Chondrocyte (in vitro differentiated cells): ENCODE results near the gene TCFL5. TPM values are rescaled to one million over a fixed set of nuclear protein-coding genes. Genes with fewer than 3 reads are reported as not detected.
A peak's percentile ranks its signal among the peaks of the same experiment; 100 is the strongest.

Experiments
- DNase-seq: peaks from one replicate; pipeline ENCODE4 v3.0.0; 2021; ENCODE audit warnings: mixed read lengths, low spot score
- H3K27ac Mint-ChIP-seq: one replicate; pipeline ENCODE4 v1.8.0; 2021; ENCODE audit warnings: mild to moderate bottlenecking, moderate library complexity, mixed read lengths; ENCODE audit not compliant: unreplicated experiment
- H3K27me3 Mint-ChIP-seq: 2 replicates; pipeline ENCODE4 v1.8.0; 2021; ENCODE audit warnings: low read depth, mixed read lengths
- H3K36me3 Mint-ChIP-seq: 2 replicates; pipeline ENCODE4 v1.8.0; 2021; ENCODE audit warnings: low read depth, mixed read lengths
- H3K4me1 Mint-ChIP-seq: 2 replicates; pipeline ENCODE4 v1.8.0; 2021; ENCODE audit warnings: low read depth, mild to moderate bottlenecking, mixed read lengths
- H3K4me3 Mint-ChIP-seq: one replicate; pipeline ENCODE4 v1.8.0; 2021; ENCODE audit warnings: mild to moderate bottlenecking, moderate library complexity, mixed read lengths; ENCODE audit not compliant: unreplicated experiment
- H3K9me3 Mint-ChIP-seq: 2 replicates; pipeline ENCODE4 v1.8.0; 2021; ENCODE audit warnings: low read depth, mixed read lengths
- total RNA-seq: library from RNA; stranded (reverse); gene quantifications from 3 replicates; pipeline ENCODE4 v1.2.1, GENCODE V29; 2021
- TF ChIP-seq, protein P1 (sequence below): fragments of 200-600 bp; sonication (generic); IDR thresholded peaks from 2 replicates; pipeline ENCODE4 v1.5.0; 2021; ENCODE audit warnings: antibody characterized with exemption, mild to moderate bottlenecking, moderate library complexity

Gene TCFL5
- total RNA-seq, 1 donor from 2014 or later, result 12.7 TPM

DNA sequence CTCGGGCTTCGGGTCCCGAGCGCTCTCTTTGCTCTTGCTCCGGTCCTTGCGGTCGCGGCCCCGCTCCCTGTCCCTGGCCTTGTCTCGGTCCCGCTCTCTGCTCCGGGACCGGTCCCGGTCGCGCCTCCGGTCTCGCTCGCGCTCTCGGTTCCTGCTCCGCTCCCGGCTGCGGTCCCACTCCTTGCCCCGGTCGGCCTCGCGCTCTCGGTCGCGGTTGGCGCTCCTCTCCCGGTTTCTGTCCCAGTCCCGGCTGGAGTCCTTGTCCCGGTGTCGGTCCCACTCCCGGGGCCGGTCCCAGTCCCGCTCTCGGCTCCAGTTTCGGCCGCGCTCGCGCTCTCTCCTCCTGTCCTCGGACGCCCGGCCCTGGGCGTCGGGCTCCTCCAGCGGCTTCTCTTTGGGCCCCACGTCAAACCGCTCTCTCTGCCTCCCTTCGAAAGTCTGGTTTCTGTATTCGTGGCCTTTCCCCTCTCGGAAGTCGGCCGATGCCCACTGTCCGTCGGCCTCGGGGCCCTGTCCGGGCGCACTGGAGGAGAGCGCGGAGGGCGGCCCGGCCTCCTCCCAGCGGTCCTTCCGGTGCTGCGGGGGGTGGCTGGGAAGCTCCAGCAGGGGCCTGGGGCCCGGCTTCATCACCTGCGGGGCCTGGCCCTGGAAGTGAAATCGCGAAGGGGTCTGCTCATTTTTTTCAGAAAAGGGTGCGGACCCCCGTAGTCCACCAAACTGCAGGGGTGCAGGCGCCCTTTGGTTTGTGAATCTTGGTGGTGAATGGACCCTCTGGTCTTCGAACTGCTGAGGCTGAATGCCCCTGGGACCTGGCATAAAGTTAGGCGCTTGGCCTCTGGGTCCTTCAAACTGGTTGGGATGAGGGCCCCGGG is 17.9 kb upstream of the TCFL5 start:
- Mint-ChIP-seq H3K9me3 (no peaks in the 10 kb centered on the region), H3K4me3 (no peak overlapping the region), H3K4me1 (peaks cover 16% of the 10 kb centered on the region), H3K36me3 (peaks cover 9% of the 10 kb centered on the region), H3K27ac (no peak overlapping the region), H3K27me3 (no peaks in the 10 kb centered on the region)
- TF ChIP-seq, protein P1, sequence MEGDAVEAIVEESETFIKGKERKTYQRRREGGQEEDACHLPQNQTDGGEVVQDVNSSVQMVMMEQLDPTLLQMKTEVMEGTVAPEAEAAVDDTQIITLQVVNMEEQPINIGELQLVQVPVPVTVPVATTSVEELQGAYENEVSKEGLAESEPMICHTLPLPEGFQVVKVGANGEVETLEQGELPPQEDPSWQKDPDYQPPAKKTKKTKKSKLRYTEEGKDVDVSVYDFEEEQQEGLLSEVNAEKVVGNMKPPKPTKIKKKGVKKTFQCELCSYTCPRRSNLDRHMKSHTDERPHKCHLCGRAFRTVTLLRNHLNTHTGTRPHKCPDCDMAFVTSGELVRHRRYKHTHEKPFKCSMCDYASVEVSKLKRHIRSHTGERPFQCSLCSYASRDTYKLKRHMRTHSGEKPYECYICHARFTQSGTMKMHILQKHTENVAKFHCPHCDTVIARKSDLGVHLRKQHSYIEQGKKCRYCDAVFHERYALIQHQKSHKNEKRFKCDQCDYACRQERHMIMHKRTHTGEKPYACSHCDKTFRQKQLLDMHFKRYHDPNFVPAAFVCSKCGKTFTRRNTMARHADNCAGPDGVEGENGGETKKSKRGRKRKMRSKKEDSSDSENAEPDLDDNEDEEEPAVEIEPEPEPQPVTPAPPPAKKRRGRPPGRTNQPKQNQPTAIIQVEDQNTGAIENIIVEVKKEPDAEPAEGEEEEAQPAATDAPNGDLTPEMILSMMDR, result no peak
- DNase-seq, result peak; percentile 92

DNA sequence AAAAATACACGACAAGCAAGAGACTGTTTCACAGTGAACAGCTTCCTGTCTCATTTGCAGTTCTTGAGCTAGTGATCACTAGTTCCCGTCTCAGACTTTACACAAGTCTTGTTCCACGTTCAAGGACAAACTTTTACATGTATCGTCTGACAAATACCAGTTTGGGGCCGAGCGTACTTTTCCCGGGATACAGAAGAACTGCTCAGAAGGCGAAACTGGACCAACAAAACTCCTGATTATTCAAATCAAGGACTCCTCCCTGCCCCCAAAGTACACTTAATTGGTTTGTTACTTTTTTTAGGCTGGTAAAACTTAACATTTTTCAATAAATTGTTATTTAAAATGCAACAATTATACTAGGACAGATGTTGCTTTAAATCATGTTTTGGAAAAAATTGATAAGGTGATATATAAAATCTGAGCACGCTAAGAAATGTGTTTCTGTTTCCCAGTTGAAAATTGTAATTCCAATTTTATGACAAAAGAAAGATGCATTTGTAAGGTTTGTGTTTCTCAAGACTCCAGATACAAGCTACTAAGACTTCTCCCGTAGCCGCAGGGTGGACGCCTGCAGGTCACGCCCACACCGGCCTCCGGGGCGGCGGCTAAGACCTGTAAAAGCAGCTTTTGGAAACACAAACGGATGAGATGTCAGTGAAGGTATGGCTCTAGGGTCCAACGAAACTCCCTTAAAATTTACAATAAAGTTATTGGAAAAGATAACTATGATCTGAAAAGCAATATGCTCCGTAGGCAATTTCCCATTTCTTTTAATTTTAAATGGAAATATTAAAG is 16.8 kb upstream of the TCFL5 start:
- no peak overlapping the region for H3K4me3 Mint-ChIP-seq
- peaks cover 9% of the 10 kb centered on the region for H3K36me3 Mint-ChIP-seq
- TF ChIP-seq, protein P1, result no peak
- peak; percentile 53 for DNase-seq
- H3K27ac Mint-ChIP-seq, result no peak overlapping the region
- no peaks in the 10 kb centered on the region for H3K27me3 Mint-ChIP-seq
- no peaks in the 10 kb centered on the region for H3K9me3 Mint-ChIP-seq
- H3K4me1 Mint-ChIP-seq, result peaks cover 26% of the 10 kb centered on the region

DNA sequence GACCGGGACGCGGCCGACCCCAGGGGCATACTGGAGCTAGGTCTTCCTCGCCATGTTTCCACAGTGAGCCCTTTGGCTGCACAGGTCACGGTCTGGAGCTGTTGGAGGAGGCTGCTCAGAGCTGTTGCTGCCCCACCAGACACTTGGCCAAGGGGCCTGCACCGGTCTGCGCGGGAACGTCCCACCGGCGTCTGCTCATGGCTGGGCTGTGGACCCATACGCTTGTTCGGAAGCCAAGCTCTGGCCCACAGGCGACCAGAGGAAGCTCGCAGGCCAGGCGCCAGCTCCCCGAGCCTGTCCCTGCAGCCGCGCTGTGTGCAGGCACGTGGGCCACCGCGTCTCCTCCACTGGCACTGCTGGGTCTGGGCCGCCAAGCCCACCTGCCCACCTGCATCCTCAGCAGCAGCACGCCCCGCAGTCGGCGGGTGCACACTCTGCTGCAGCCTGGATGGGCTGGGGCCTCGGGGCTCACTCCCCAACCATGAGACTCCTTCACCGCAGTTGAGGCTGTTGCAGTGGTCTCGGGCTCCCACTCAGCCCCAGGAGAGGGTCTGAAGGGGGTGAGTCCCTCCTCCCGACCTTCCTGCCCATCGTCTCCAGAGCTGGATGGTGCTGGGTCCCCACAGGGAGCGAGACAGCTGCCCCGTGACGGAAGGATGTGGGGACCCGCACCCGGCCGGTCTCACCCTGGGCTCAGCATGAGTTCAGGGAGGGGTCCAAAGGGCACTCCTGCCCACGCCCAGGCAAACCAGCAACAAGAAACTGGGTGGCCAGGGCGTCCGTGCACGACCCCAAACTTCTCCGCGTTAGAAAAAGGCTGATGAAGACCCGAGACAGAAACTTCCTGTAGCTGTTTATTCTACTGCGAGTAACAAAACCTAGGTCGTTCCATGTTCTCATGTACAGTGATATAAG is 15.5 kb upstream of the TCFL5 start:
- DNase-seq, result peak; percentile 91
- H3K27me3 Mint-ChIP-seq, result no peaks in the 10 kb centered on the region
- H3K9me3 Mint-ChIP-seq, result no peaks in the 10 kb centered on the region
- peaks cover 9% of the 10 kb centered on the region for H3K36me3 Mint-ChIP-seq
- TF ChIP-seq, protein P1, result no peak
- H3K4me3 Mint-ChIP-seq, result no peak overlapping the region
- peaks cover 28% of the 10 kb centered on the region for H3K4me1 Mint-ChIP-seq
- H3K27ac Mint-ChIP-seq, result peak overlapping the region; percentile 93

GRCh38 chr20:62876501-62876901 is 14.9 kb upstream of the TCFL5 start:
- H3K36me3 Mint-ChIP-seq, result peaks cover 3% of the 10 kb centered on the region
- no peaks in the 10 kb centered on the region for H3K9me3 Mint-ChIP-seq
- DNase-seq, result peak; percentile 85
- TF ChIP-seq, protein P1, result no peak
- H3K27me3 Mint-ChIP-seq, result no peaks in the 10 kb centered on the region
- peaks cover 28% of the 10 kb centered on the region for H3K4me1 Mint-ChIP-seq
- H3K27ac Mint-ChIP-seq, result peak overlapping the region; percentile 93
- no peak overlapping the region for H3K4me3 Mint-ChIP-seq
